Kidney epithelial cell (primary cell): ENCODE measurements around the gene RLF. TPM values are rescaled to one million over a fixed set of nuclear protein-coding genes. Genes with fewer than 3 reads are reported as not detected.
"Not testable (repeated sequence)": the region's sequence is repeated elsewhere in the genome, so short reads cannot be mapped to it uniquely, and the experiment has no call there.

Source experiments
- DNase-seq: peaks from one replicate; pipeline ENCODE4 v3.0.0-alpha.2; 2010; ENCODE audit warnings: low read depth
- H3K27me3 ChIP-seq: 2 replicates; pipeline ENCODE4 v1.6.0; 2011; ENCODE audit warnings: low read length; ENCODE audit not compliant: control insufficient read depth, insufficient read depth
- H3K36me3 ChIP-seq: 2 replicates; pipeline ENCODE4 v1.5.1; 2011; ENCODE audit warnings: low read length; ENCODE audit not compliant: control insufficient read depth, insufficient read depth
- H3K4me3 ChIP-seq: 2 replicates; pipeline ENCODE4 v1.5.1; 2011; ENCODE audit warnings: low read depth, mild to moderate bottlenecking, control low read depth, low read length
- total RNA-seq: library from RNA; depleted of rRNA; stranded (reverse); fragments of >200 nt; gene quantifications from 2 replicates; pipeline ENCODE4 v1.2.3, GENCODE V29; 2015
- TF ChIP-seq, protein P1 (sequence below): IDR thresholded peaks from 2 replicates; pipeline ENCODE4 v1.5.1; 2011; ENCODE audit warnings: mild to moderate bottlenecking, moderate library complexity, low read length, control low read depth, inconsistent platforms; ENCODE audit not compliant: insufficient read depth, poor library complexity, severe bottlenecking

The RLF gene
- total RNA-seq, 1 donor from 2014 or later = 14.0 TPM

DNA sequence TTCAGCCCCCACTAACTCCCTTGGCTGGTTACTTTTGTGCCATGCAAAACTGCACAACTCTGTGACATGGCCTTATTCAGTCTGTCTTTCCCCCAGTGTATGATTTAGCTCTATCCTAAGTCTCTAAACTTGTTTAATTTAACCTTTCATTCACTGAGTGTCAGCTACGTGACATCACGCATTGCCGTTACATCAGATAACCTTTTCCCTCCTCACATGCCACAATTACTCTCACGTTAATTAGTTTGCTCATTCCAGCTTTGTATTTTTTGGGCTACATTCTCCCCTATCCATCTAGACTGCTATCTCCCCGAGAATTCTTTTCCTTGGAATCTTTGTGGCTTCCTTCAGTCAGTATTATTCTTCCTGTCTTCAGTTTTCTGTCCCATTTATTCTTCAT, 57.1 kb downstream of the RLF start:
- no peaks in the 10 kb centered on the region for H3K36me3 ChIP-seq

DNA sequence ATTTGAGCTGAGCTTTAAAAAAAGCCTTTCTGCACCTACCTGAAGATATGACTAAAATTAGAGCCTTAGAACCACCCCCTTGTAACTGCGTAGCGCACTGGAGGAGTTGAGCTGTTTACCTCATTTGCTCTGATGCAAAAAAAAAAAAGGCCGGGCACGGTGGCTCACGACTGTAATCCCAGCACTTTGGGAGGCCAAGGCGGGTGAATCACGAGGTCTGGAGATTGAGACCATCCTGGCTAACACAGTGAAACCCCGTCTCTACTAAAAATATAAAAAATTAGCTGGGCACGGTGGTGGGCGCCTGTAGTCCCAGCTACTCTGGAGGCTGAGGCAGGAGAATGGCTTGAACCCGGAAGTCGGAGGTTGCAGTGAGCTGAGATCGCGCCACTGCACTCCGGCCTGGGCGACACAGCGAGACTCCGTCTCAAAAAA, 60.3 kb downstream of the RLF start:
- not testable (repeated sequence) for DNase-seq, H3K27me3 ChIP-seq, H3K36me3 ChIP-seq, H3K4me3 ChIP-seq

More for the DNA sequence above, 57.1 kb downstream of the RLF start:
- TF ChIP-seq, protein P1, sequence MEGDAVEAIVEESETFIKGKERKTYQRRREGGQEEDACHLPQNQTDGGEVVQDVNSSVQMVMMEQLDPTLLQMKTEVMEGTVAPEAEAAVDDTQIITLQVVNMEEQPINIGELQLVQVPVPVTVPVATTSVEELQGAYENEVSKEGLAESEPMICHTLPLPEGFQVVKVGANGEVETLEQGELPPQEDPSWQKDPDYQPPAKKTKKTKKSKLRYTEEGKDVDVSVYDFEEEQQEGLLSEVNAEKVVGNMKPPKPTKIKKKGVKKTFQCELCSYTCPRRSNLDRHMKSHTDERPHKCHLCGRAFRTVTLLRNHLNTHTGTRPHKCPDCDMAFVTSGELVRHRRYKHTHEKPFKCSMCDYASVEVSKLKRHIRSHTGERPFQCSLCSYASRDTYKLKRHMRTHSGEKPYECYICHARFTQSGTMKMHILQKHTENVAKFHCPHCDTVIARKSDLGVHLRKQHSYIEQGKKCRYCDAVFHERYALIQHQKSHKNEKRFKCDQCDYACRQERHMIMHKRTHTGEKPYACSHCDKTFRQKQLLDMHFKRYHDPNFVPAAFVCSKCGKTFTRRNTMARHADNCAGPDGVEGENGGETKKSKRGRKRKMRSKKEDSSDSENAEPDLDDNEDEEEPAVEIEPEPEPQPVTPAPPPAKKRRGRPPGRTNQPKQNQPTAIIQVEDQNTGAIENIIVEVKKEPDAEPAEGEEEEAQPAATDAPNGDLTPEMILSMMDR = no peak
- no peak for DNase-seq
- Histone ChIP-seq H3K4me3 (no peak overlapping the region), H3K27me3 (no peaks in the 10 kb centered on the region)

DNA sequence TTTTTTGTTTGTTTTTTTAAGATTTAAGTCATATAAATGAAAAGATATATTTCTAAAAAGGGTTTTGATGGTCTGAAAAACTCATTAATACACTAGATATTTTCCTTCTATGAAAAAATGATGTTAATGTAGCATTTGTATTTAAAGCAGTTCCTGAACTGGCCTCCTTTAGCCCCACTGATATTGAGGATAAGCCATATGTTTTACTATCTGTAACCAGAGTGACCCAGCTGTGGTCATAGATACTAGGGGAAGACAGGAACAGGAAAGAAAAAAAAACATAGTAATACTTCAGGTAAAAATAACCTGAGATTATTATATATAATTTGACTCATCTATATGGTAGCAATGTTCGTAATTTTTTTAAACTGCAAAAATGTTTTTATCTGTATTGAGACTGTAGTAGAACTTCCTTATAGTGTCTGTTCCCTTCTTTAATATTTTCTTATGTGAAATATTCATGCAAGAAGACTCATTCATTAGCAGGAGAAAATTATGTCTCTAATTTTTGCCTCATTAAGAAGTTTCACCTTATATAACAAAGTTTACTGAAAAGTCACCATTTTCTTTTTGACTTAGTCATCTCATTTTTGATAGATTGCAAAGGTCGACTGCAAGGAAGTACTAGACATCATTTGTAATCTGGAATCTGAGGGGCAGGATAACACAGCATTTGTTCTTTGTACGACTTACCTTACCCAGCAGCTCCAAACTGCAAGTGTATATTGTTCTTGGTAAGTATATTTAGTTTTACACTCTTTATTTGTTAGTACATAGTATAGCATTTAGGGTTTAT, 61.0 kb downstream of the RLF start:
- no peaks in the 10 kb centered on the region for H3K36me3 ChIP-seq
- no peaks in the 10 kb centered on the region for H3K27me3 ChIP-seq
- TF ChIP-seq, protein P1 = no peak
- DNase-seq = no peak
- no peak overlapping the region for H3K4me3 ChIP-seq

DNA sequence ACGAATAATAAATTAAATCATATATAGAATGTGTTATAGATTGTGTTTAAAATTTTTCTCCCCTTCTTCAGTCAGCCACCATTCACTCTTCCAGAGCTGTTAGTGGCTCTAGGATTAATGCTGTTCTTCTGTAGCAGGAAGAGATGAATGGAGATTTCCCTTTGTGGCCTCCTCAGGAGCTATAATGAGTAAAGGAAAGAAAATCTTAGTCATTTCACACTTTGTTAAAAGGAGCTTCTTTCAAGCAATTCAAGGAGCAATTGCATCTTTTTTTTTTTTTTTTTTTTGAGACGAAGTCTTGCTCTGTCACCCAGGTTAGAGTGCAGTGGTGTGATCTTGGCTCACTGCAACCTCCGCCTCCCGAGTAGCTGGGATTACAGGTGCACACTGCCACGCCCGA, 62.9 kb downstream of the RLF start:
- H3K4me3 ChIP-seq = no peak overlapping the region
- H3K36me3 ChIP-seq = no peaks in the 10 kb centered on the region
- TF ChIP-seq, protein P1 = no peak
- H3K27me3 ChIP-seq = no peaks in the 10 kb centered on the region
- no peak for DNase-seq

GRCh38 chr1:40226192-40226591, 65.0 kb downstream of the RLF start:
- no peaks in the 10 kb centered on the region for H3K27me3 ChIP-seq
- DNase-seq = no peak
- H3K4me3 ChIP-seq = no peak overlapping the region
- TF ChIP-seq, protein P1 = no peak
- no peaks in the 10 kb centered on the region for H3K36me3 ChIP-seq

GRCh38 chr1:40232444-40232843, 71.3 kb downstream of the RLF start:
- Histone ChIP-seq H3K27me3 (no peaks in the 10 kb centered on the region), H3K36me3 (no peaks in the 10 kb centered on the region), H3K4me3 (no peak overlapping the region)
- TF ChIP-seq, protein P1 = no peak
- no peak for DNase-seq
